ENCODE data around the gene IKZF2.

Gene IKZF2

GRCh38 chr2:213171147-213171546 lies 19.7 kb upstream of the IKZF2 start:
- Histone ChIP-seq H3K4me3 (ENCODE audit: low read length) (no peak overlapping the region), H3K9me3 (ENCODE audit: control insufficient read depth, low read length) (no peaks in the 10 kb centered on the region), H3K27me3 (ENCODE audit: control insufficient read depth, insufficient read depth, low read length) (no peaks in the 10 kb centered on the region), H3K4me1 (ENCODE audit: control insufficient read depth, insufficient read depth, low read length) (no peaks in the 10 kb centered on the region), H3K36me3 (ENCODE audit: control insufficient read depth, insufficient read depth, low read length) (no peaks in the 10 kb centered on the region), H3K9ac (ENCODE audit: low read length) (no peak overlapping the region)

- Histone ChIP-seq H3K9ac (ENCODE audit: low read length) (no peak overlapping the region), H3K36me3 (ENCODE audit: control insufficient read depth, insufficient read depth, low read length) (no peaks in the 10 kb centered on the region), H3K9me3 (ENCODE audit: control insufficient read depth, low read length) (no peaks in the 10 kb centered on the region), H3K27me3 (ENCODE audit: control insufficient read depth, insufficient read depth, low read length) (no peaks in the 10 kb centered on the region), H3K4me3 (ENCODE audit: low read length) (no peak overlapping the region), H3K4me1 (ENCODE audit: control insufficient read depth, insufficient read depth, low read length) (no peaks in the 10 kb centered on the region)
These were observed 16.0 kb upstream of the IKZF2 start for GRCh38 chr2:213167271-213167930.

- Histone ChIP-seq H3K9ac (ENCODE audit: low read length) (no peak overlapping the region), H3K27me3 (ENCODE audit: control insufficient read depth, insufficient read depth, low read length) (no peaks in the 10 kb centered on the region), H3K9me3 (ENCODE audit: control insufficient read depth, low read length) (no peaks in the 10 kb centered on the region), H3K36me3 (ENCODE audit: control insufficient read depth, insufficient read depth, low read length) (no peaks in the 10 kb centered on the region), H3K4me1 (ENCODE audit: control insufficient read depth, insufficient read depth, low read length) (no peaks in the 10 kb centered on the region), H3K4me3 (ENCODE audit: low read length) (no peak overlapping the region)
These were observed 14.7 kb upstream of the IKZF2 start for GRCh38 chr2:213166109-213166508.

GRCh38 chr2:213164263-213164662 lies 12.9 kb upstream of the IKZF2 start:
- Histone ChIP-seq H3K27me3 (ENCODE audit: control insufficient read depth, insufficient read depth, low read length) (no peaks in the 10 kb centered on the region), H3K9ac (ENCODE audit: low read length) (no peak overlapping the region), H3K4me3 (ENCODE audit: low read length) (no peak overlapping the region), H3K36me3 (ENCODE audit: control insufficient read depth, insufficient read depth, low read length) (no peaks in the 10 kb centered on the region), H3K9me3 (ENCODE audit: control insufficient read depth, low read length) (no peaks in the 10 kb centered on the region), H3K4me1 (ENCODE audit: control insufficient read depth, insufficient read depth, low read length) (no peaks in the 10 kb centered on the region)

- Histone ChIP-seq H3K4me1 (ENCODE audit: control insufficient read depth, insufficient read depth, low read length) (no peaks in the 10 kb centered on the region), H3K27me3 (ENCODE audit: control insufficient read depth, insufficient read depth, low read length) (no peaks in the 10 kb centered on the region), H3K4me3 (ENCODE audit: low read length) (no peak overlapping the region), H3K9ac (ENCODE audit: low read length) (no peak overlapping the region), H3K36me3 (ENCODE audit: control insufficient read depth, insufficient read depth, low read length) (no peaks in the 10 kb centered on the region), H3K9me3 (ENCODE audit: control insufficient read depth, low read length) (no peaks in the 10 kb centered on the region)
These were observed 11.2 kb upstream of the IKZF2 start for GRCh38 chr2:213162516-213163118.

GRCh38 chr2:213161759-213162515 lies 10.5 kb upstream of the IKZF2 start:
- no peak overlapping the region for H3K4me3 ChIP-seq (ENCODE audit: low read length)
- no peaks in the 10 kb centered on the region for H3K36me3 ChIP-seq (ENCODE audit: control insufficient read depth, insufficient read depth, low read length)
- no peaks in the 10 kb centered on the region for H3K4me1 ChIP-seq (ENCODE audit: control insufficient read depth, insufficient read depth, low read length)
- no peaks in the 10 kb centered on the region for H3K27me3 ChIP-seq (ENCODE audit: control insufficient read depth, insufficient read depth, low read length)
- no peak overlapping the region for H3K9ac ChIP-seq (ENCODE audit: low read length)
- H3K9me3 ChIP-seq (ENCODE audit: control insufficient read depth, low read length) = no peaks in the 10 kb centered on the region

- no peaks in the 10 kb centered on the region for H3K36me3 ChIP-seq (ENCODE audit: control insufficient read depth, insufficient read depth, low read length)
- no peaks in the 10 kb centered on the region for H3K9me3 ChIP-seq (ENCODE audit: control insufficient read depth, low read length)
- no peak overlapping the region for H3K4me3 ChIP-seq (ENCODE audit: low read length)
- no peak overlapping the region for H3K9ac ChIP-seq (ENCODE audit: low read length)
- H3K4me1 ChIP-seq (ENCODE audit: control insufficient read depth, insufficient read depth, low read length) = no peaks in the 10 kb centered on the region
- H3K27me3 ChIP-seq (ENCODE audit: control insufficient read depth, insufficient read depth, low read length) = no peaks in the 10 kb centered on the region
These were observed 8.4 kb upstream of the IKZF2 start for GRCh38 chr2:213159768-213160167.

GRCh38 chr2:213157242-213157641 lies 5.8 kb upstream of the IKZF2 start:
- no peak overlapping the region for H3K9ac ChIP-seq (ENCODE audit: low read length)
- H3K4me3 ChIP-seq (ENCODE audit: low read length) = no peak overlapping the region
- H3K27me3 ChIP-seq (ENCODE audit: control insufficient read depth, insufficient read depth, low read length) = no peaks in the 10 kb centered on the region
- no peaks in the 10 kb centered on the region for H3K36me3 ChIP-seq (ENCODE audit: control insufficient read depth, insufficient read depth, low read length)
- no peaks in the 10 kb centered on the region for H3K9me3 ChIP-seq (ENCODE audit: control insufficient read depth, low read length)
- no peaks in the 10 kb centered on the region for H3K4me1 ChIP-seq (ENCODE audit: control insufficient read depth, insufficient read depth, low read length)

- H3K36me3 ChIP-seq (ENCODE audit: control insufficient read depth, insufficient read depth, low read length) = no peaks in the 10 kb centered on the region
- H3K4me1 ChIP-seq (ENCODE audit: control insufficient read depth, insufficient read depth, low read length) = no peaks in the 10 kb centered on the region
- no peaks in the 10 kb centered on the region for H3K9me3 ChIP-seq (ENCODE audit: control insufficient read depth, low read length)
- H3K9ac ChIP-seq (ENCODE audit: low read length) = no peak overlapping the region
- H3K4me3 ChIP-seq (ENCODE audit: low read length) = no peak overlapping the region
- no peaks in the 10 kb centered on the region for H3K27me3 ChIP-seq (ENCODE audit: control insufficient read depth, insufficient read depth, low read length)
These were observed 5.3 kb upstream of the IKZF2 start for GRCh38 chr2:213156717-213157116.

GRCh38 chr2:213152888-213153287 lies 1.5 kb upstream of the IKZF2 start:
- Histone ChIP-seq H3K4me1 (ENCODE audit: control insufficient read depth, insufficient read depth, low read length) (no peaks in the 10 kb centered on the region), H3K9me3 (ENCODE audit: control insufficient read depth, low read length) (no peaks in the 10 kb centered on the region), H3K27me3 (ENCODE audit: control insufficient read depth, insufficient read depth, low read length) (no peaks in the 10 kb centered on the region), H3K4me3 (ENCODE audit: low read length) (peak overlapping the region; percentile 0), H3K36me3 (ENCODE audit: control insufficient read depth, insufficient read depth, low read length) (no peaks in the 10 kb centered on the region), H3K9ac (ENCODE audit: low read length) (peak overlapping the region; percentile 82)

- H3K4me3 ChIP-seq (ENCODE audit: low read length) = peak overlapping the region; percentile 0
- H3K36me3 ChIP-seq (ENCODE audit: control insufficient read depth, insufficient read depth, low read length) = no peaks in the 10 kb centered on the region
- H3K9me3 ChIP-seq (ENCODE audit: control insufficient read depth, low read length) = no peaks in the 10 kb centered on the region
- peak overlapping the region; percentile 82 for H3K9ac ChIP-seq (ENCODE audit: low read length)
- no peaks in the 10 kb centered on the region for H3K27me3 ChIP-seq (ENCODE audit: control insufficient read depth, insufficient read depth, low read length)
- H3K4me1 ChIP-seq (ENCODE audit: control insufficient read depth, insufficient read depth, low read length) = no peaks in the 10 kb centered on the region
These were observed 818 bp upstream of the IKZF2 start for GRCh38 chr2:213152065-213152794.

Data from mucosa of stomach (tissue), 1 donor.